ENCODE measurements around the gene KCTD21. TPM values are rescaled to one million over a fixed set of nuclear protein-coding genes. Genes with fewer than 3 reads are reported as not detected.

Gene KCTD21
- total and polyA plus RNA-seq, 10 of the 15 experiments (the other 5 are each of a cell fraction or from before 2014, with no cell fraction given) = 0.63 to 5.4 (median 3.6) TPM

- Histone ChIP-seq H2AFZ (ENCODE audit: control insufficient read depth, low read depth, low read length) (no peak overlapping the region), H3K27ac (ENCODE audit: control insufficient read depth, insufficient read depth) (no peak overlapping the region), H4K20me1 (ENCODE audit: control insufficient read depth, insufficient read depth) (no peaks in the 10 kb centered on the region), H3K4me2 (ENCODE audit: control insufficient read depth, insufficient read depth) (no peak overlapping the region), H3K4me3 (no peak overlapping the region), H3K9me3 (replicated peaks; ENCODE audit: control insufficient read depth, insufficient read depth, low read length) (no peaks in the 10 kb centered on the region), H3K79me2 (ENCODE audit: control insufficient read depth, insufficient read depth, low read length) (no peaks in the 10 kb centered on the region), H3K27me3 (replicated peaks in 1 of 2; ENCODE audit: control insufficient read depth in 2 of 2, insufficient read depth in 2 of 2, low read length in 1 of 2) (no peaks in the 10 kb centered on the region), H3K36me3 (ENCODE audit: control insufficient read depth in 2 of 2, insufficient read depth in 2 of 2, low read length in 1 of 2) (peaks cover 0 to 4% of the 10 kb centered on the region in 2 experiments; a peak in 3 of 4 replicates), H3K9ac (ENCODE audit: control insufficient read depth, insufficient read depth, low read length) (no peak overlapping the region), H3K4me1 (ENCODE audit: control insufficient read depth, insufficient read depth, low read length) (no peaks in the 10 kb centered on the region)
- no TSS peak for BruUV-seq (replicated peaks)
- FAIRE-seq (no peak), ATAC-seq (no peak), DNase-seq (ENCODE audit: low read depth, low spot score) (no peak)
- POLR2A ChIA-PET = no interaction called here
- SMC1A ChIA-PET (ENCODE audit: uncharacterized antibody, unreplicated experiment) = interaction anchor here (1.4 kb wide), 1 partner anchor 29 kb away, joined by 3 read pairs; no protein-coding TSS in a partner anchor
- in situ Hi-C loops (cut with MboI) (no loop called here), intact Hi-C loops (cut with micrococcal nuclease; ENCODE audit: unreplicated experiment) (no loop called here)
- WGBS (ENCODE audit: insufficient coverage, insufficient replicate concordance, low lambda C conversion rate, missing lambda C conversion rate) = 73% methylated on average over 6 of the region's 6 CpGs
- CTCF ChIA-PET = no interaction called here
- RAD21 ChIA-PET (ENCODE audit: unreplicated experiment) = no interaction called here
- no peak for TF ChIP-seq ATF3 (IDR thresholded peaks at IDR 0.05; ENCODE audit: borderline replicate concordance, extremely low read depth, low read depth, low read length)
- TF ChIP-seq HCFC1 (IDR thresholded peaks at IDR 0.05; ENCODE audit: low read length) = no peak
- TF ChIP-seq CHD1 (IDR thresholded peaks at IDR 0.05; ENCODE audit: low read depth, low read length) = no peak
Measured at GRCh38 chr11:78171951-78172350, 16.5 kb downstream of the KCTD21 start.

DNA sequence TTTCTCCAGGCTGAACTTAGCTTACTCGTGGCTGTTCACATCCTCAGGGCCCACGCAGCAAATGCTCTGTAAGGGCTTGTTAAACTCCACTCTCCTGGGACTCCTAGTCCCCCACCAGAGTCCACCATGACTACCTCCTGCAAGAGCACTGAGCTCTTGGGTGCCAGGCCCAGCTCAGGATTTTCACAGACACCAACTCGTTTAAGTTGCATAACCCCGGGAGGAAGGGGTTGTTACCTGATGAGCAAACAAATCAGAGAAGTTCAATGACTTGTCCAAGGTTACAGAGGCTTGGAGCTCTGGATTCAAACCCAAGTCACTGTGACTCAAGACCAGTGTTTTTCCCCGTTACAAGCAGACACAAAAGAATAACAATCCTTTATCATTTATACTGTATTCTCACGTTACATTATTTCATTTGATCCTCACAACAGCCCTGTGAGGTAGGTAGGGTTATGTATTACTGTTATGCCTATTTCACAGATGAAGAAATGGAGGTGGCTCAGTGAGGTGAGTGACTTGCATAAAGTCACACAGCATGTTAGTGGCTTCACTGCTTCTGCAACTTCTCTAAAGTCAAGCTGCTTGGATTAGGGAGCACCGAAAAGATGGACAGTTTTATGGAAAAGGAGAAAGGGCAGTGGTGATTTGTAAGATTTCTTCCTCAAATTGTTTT, 17.4 kb downstream of the KCTD21 start:
- FAIRE-seq (no peak), DNase-seq (ENCODE audit: low read depth, low spot score) (no peak), ATAC-seq (no peak)
- H3K36me3 ChIP-seq (ENCODE audit: control insufficient read depth in 2 of 2, insufficient read depth in 2 of 2, low read length in 1 of 2) = peaks cover 0 to 4% of the 10 kb centered on the region in 2 experiments; a peak in 3 of 4 replicates
- no peak overlapping the region for H2AFZ ChIP-seq (ENCODE audit: control insufficient read depth, low read depth, low read length)
- H3K4me1 ChIP-seq (ENCODE audit: control insufficient read depth, insufficient read depth, low read length) = no peaks in the 10 kb centered on the region
- intact Hi-C loops (cut with micrococcal nuclease; ENCODE audit: unreplicated experiment) (no loop called here), in situ Hi-C loops (cut with MboI) (no loop called here)
- no peaks in the 10 kb centered on the region for H4K20me1 ChIP-seq (ENCODE audit: control insufficient read depth, insufficient read depth)
- RAD21 ChIA-PET (ENCODE audit: unreplicated experiment) = no interaction called here
- H3K27me3 ChIP-seq (replicated peaks in 1 of 2; ENCODE audit: control insufficient read depth in 2 of 2, insufficient read depth in 2 of 2, low read length in 1 of 2) = no peaks in the 10 kb centered on the region
- CTCF ChIA-PET = no interaction called here
- H3K4me3 ChIP-seq = no peak overlapping the region
- SMC1A ChIA-PET (ENCODE audit: uncharacterized antibody, unreplicated experiment) = interaction anchor here (1.4 kb wide), 1 partner anchor 29 kb away, joined by 3 read pairs; no protein-coding TSS in a partner anchor
- no peak overlapping the region for H3K27ac ChIP-seq (ENCODE audit: control insufficient read depth, insufficient read depth)
- H3K4me2 ChIP-seq (ENCODE audit: control insufficient read depth, insufficient read depth) = no peak overlapping the region
- H3K9me3 ChIP-seq (replicated peaks; ENCODE audit: control insufficient read depth, insufficient read depth, low read length) = no peaks in the 10 kb centered on the region
- POLR2A ChIA-PET = no interaction called here
- BruUV-seq (replicated peaks) = no TSS peak
- no peaks in the 10 kb centered on the region for H3K79me2 ChIP-seq (ENCODE audit: control insufficient read depth, insufficient read depth, low read length)
- 67% methylated on average over 7 of the region's 7 CpGs for WGBS (ENCODE audit: insufficient coverage, insufficient replicate concordance, low lambda C conversion rate, missing lambda C conversion rate)
- H3K9ac ChIP-seq (ENCODE audit: control insufficient read depth, insufficient read depth, low read length) = no peak overlapping the region
- TF ChIP-seq CREB1 (IDR thresholded peaks at IDR 0.05; ENCODE audit: low read depth) = no peak
- TF ChIP-seq, protein P1, sequence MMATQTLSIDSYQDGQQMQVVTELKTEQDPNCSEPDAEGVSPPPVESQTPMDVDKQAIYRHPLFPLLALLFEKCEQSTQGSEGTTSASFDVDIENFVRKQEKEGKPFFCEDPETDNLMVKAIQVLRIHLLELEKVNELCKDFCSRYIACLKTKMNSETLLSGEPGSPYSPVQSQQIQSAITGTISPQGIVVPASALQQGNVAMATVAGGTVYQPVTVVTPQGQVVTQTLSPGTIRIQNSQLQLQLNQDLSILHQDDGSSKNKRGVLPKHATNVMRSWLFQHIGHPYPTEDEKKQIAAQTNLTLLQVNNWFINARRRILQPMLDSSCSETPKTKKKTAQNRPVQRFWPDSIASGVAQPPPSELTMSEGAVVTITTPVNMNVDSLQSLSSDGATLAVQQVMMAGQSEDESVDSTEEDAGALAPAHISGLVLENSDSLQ (IDR thresholded peaks at IDR 0.05) = no peak
- TF ChIP-seq EGR1 (IDR thresholded peaks at IDR 0.05; ENCODE audit: borderline replicate concordance in 1 of 2, low read depth in 2 of 2, low read length in 2 of 2) = no peak
- no peak for TF ChIP-seq RAD51 (IDR thresholded peaks at IDR 0.05)
- no peak for TF ChIP-seq IRF5 (IDR thresholded peaks at IDR 0.05; ENCODE audit: borderline replicate concordance)
- TF ChIP-seq BACH1 (IDR thresholded peaks at IDR 0.05; ENCODE audit: borderline replicate concordance) = no peak
- TF ChIP-seq TAF1 (IDR thresholded peaks at IDR 0.05; ENCODE audit: borderline replicate concordance, low read depth, low read length) = no peak
- TF ChIP-seq HDAC2 (IDR thresholded peaks at IDR 0.05) = no peak
- no peak for TF ChIP-seq NR2F1 (conservative IDR thresholded peaks at IDR 0.05)
- no peak for TF ChIP-seq RAD21 (IDR thresholded peaks at IDR 0.05; ENCODE audit: insufficient read depth, low read depth, low read length)
- no peak for TF ChIP-seq MXI1 (IDR thresholded peaks at IDR 0.05; ENCODE audit: low read depth, low read length)
- TF ChIP-seq ZSCAN29 (IDR thresholded peaks at IDR 0.05) = no peak
- no peak for TF ChIP-seq EZH2 (IDR thresholded peaks at IDR 0.05; ENCODE audit: borderline replicate concordance, control insufficient read depth, low read depth, low read length)

Measured in GM12878 (cell line).